Measurements from ENCODE around the gene ZNF260. TPM values are rescaled to one million over a fixed set of nuclear protein-coding genes. Genes with fewer than 3 reads are reported as not detected.

Gene ZNF260
- total RNA-seq (2022; extraction: Qiagen RNA extraction; ENCODE audit: low read depth), result 3.6 to 11.3 TPM (median 7.1 TPM) in 5 replicates

DNA sequence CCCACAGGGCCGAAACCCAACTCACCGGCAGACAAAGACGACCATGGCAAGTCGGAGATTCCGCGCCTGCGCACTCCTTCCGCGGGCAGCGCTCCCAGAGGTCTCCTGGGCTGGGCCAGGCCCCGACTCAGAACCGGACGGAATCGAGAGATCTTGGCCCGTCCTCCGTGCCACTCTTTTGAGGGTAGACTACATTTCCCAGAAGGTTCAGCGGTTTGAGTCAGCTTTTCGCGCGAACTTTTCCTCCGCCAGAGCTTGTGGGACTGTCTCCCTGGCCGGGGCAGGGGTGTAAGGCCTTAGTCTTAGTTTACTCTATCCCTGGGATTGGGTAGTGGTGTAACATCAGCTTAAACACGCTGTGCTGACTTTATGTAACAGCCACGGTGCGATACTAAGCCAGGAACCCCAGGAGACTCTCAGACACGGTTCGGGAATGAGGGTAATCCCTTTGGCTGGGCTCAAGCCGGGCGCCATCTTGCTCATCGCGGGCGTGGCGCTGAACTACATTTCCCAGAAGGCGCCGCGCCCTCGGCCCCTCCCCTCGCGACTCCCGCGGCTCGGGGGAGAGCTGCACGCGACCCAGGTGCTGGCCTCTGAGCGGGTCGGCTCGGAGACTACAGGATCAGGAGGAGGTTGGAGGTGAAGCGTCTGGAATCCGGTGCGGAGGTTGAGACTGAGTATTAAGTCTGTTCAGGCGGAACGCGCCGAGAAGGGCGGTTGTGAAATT is at the start of gene ZNF260:
TSS of gene ZNF260 (minus strand) at position 78 of the 727 bp plus-strand sequence. CDS start 13,033 bp downstream, outside the sequence.

DNA sequence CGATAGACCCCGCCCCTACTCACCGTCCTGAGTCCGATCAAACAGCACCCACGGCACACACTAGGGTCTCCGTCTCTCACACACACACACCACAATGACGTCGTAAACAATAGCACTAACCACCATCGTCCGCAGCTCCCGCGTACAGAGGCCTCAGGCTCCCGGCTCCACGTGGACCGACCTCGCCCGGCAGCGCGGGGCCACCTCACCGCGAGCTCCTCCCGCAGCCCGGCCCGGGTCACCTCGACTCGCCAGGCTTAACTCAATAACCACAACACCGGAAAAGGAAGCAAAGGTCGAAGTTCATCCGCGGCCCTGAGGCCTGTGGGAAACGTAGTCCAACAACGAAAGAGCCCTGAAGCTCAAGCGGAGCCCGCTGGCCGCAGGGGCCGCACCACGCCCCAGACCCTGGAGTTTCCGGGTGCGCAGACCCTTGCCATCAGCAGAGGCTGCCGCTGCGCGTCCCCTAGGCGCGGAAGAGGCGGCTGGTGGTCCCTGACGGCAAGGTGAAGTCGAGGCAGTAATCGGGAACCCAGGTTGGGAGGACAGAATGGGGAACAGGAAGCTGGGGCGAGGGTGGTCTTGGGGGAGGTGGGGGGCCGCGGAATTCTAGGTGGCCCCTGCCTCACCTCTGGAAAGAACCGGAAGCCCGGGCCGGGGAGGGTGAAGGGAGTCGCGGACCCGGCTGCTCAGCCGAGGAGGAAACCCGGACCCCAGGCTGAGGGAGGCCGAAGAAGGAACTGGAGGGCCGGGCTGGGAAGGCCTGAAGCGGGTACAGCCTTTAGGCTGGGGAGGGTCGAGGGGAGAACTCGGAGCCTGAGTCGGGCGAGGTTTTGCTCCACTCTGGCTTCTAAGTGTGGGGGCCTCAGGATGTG is 45.2 kb upstream of the ZNF260 start, which contains the start of gene ZNF529:
TSS of gene ZNF529 (minus strand) at position 273 of the 875 bp plus-strand sequence. CDS start 946 bp downstream, outside the sequence.

DNA sequence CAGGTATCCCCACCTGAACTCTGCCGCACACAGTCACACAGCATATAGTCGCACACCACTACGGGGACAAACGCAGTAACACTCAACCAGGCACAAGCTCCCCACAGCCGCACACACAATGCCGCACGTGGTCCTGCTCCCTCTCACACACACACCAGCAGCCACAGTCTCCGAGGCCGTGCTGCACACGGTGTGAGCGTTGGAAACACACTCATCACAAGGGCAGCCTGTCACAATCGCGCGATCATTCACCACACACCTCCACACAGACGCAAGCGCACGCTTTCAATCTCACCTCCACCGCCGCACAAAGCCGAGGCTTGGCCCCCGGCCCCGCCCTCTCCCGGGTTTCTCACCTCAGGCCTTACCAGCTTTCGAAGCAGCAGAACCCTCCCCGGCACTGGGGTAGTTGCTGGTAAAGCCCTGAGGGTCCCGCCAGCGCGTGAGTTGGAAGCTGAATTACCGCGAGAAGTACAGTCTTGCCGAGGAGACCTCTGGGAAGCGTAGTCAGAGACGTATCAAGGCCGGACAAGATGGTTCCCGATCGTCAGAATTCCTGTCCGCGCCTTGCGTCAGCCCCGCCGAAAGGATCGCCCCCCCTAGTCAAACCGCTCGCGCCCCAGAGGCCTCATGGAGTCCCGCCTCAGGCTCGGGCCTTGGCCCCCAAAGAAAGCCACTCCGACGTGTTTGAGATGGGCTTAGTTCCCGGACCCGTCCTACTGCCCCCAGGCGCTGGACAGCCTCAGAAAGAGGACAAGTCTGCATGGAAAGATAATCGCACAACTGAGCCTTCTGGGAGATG is 38.8 kb downstream of the ZNF260 start, which contains the start of gene ZNF566:
TSS of gene ZNF566 (minus strand) at position 444 of the 802 bp plus-strand sequence. CDS start 13,004 bp downstream, outside the sequence.

Other genes with a start within 250 kb of the ZNF260 start
- gene ZFP14, start 149.1 kb downstream of the ZNF260 start, total RNA-seq (2022; extraction: Qiagen RNA extraction; ENCODE audit: low read depth), result 2.2 to 3.1 TPM (median 2.3 TPM) in 5 replicates
- 1.2 to 2.4 TPM (median 2.2 TPM) in 5 replicates for gene ZFP82, start 109.6 kb downstream of the ZNF260 start, total RNA-seq (2022; extraction: Qiagen RNA extraction; ENCODE audit: low read depth)
- gene ZNF566, start 38.7 kb downstream of the ZNF260 start, total RNA-seq (2022; extraction: Qiagen RNA extraction; ENCODE audit: low read depth), result 7.2 to 12.8 TPM (median 9.4 TPM) in 5 replicates
- gene ZNF529, start 45.0 kb upstream of the ZNF260 start, total RNA-seq (2022; extraction: Qiagen RNA extraction; ENCODE audit: low read depth), result 1.6 to 3.4 TPM (median 2.6 TPM) in 5 replicates
- 0.02 to 0.06 TPM in 2 of 5 replicates, not detected in the others for gene ZNF382, start 77.0 kb upstream of the ZNF260 start, total RNA-seq (2022; extraction: Qiagen RNA extraction; ENCODE audit: low read depth)
- 5.7 to 9.9 TPM (median 8.5 TPM) in 5 replicates for gene ZNF461, start 138.6 kb upstream of the ZNF260 start, total RNA-seq (2022; extraction: Qiagen RNA extraction; ENCODE audit: low read depth)
- gene ZNF567, start 159.3 kb upstream of the ZNF260 start, total RNA-seq (2022; extraction: Qiagen RNA extraction; ENCODE audit: low read depth), result 7.0 to 11.1 TPM (median 9.2 TPM) in 5 replicates
- 0.40 to 1.1 TPM (median 0.54 TPM) in 5 replicates for gene ZNF850, start 244.5 kb upstream of the ZNF260 start, total RNA-seq (2022; extraction: Qiagen RNA extraction; ENCODE audit: low read depth)